Measurements from ENCODE around the gene ELAVL1. TPM values are rescaled to one million over a fixed set of nuclear protein-coding genes. Genes with fewer than 3 reads are reported as not detected.

The ELAVL1 gene
- total RNA-seq, 1 donor from 2014 or later: 76.3 TPM

- DNase-seq (ENCODE audit: extremely low read depth, low read depth, low spot score): no peak
Observed at GRCh38 chr19:7987114-7987768, 18.2 kb downstream of the ELAVL1 start.

DNA sequence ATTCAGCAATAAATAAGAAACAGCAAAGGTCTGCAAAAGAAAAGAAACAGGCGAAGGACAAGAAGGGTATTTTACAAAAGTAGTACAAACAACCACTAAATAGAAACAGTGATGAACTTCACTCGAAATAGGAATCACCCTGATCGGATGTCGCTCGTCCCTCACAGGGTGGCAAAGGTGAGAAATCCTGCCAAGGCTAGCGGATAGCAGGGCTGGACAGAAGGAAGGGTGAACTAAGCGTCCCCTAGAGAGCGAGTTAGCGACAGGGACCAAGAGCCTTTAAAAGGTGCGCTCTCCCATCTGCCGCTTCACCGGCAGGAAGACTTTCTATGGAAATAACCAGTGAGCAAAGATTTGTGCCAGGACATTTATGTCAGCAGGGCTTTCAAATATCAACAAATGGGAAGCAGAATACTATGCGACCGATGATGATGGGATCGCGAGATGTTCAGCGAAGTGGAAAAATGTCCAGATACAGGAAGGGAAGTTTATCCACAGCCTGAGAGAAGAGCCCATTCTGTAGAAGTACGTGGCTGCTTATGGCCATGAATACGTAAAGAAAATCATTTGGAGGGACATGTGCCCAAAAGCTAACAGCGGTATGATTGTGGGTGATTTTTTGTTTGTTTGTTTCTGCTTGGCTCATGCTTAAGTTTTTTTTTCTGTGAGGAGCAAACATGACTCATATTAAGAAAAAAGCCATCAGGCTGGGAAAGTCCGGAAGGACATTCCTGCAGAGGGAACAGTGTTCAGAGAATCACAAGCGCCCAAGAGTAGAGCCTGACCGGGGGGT lies 18.9 kb downstream of the ELAVL1 start:
- DNase-seq (ENCODE audit: extremely low read depth, low read depth, low spot score): peak; percentile 27

DNA sequence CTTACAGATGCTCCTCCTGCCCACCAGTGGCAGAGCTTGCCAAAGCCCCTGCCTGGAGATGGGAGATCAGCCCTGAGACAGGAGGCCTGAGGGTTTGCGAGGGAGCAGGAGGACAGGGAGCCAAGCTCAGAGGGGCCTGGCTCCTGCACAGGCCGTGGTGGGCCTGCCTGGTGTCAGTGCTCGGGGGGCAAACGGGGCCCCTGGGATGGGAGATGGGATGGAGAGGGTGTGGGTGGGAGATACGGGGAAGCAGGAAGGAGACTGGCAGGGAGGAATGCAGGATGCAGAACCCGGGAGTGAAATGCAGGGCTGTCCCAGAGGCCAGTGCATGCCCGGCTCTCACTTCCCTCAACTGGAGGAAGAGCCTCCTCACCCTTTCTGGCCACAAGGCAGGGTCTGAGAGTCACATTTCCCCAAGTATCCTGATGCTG lies 19.9 kb downstream of the ELAVL1 start:
- DNase-seq (ENCODE audit: extremely low read depth, low read depth, low spot score): no peak

DNA sequence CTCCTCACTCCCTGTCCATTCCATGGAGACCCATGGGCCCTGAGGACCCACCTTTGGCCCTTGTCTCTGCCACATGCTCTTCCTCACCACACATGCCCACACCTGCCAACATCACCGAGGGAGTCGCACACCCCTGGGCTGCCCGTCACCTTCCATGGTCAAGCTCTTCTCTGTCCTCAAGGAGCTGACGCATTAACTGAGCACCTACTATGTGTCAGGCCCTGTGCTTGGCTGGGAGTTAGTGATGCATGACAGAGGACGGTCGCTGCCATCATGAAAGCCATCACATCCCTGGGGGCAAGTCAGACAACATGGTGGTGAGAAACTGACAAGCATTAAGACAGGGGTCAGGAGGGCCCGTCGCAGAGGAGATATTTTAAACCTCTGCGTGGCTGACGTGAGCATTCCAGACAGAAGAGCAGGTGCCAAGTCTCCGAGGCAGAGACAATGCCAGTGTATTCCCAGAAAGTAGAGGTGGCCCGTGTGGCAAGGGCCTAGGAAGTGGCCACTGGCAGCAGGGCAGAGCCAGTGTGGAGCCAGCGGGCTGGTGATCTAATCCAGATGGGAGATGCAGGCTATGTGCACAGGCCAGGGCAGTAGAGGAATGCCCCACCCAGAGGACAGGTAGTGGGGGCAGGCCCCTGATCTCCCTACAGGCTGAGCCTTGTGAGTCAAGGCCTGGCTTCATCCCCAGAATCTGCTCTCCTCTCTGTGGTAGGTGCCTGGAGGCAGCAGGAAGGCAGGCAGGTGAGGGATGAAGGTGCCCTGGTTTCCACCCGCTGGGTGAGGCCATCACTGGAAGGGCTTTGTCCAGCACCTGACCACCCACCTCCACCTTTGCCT lies 21.2 kb downstream of the ELAVL1 start:
- no peak for DNase-seq (ENCODE audit: extremely low read depth, low read depth, low spot score)

- no peak for DNase-seq (ENCODE audit: extremely low read depth, low read depth, low spot score)
Observed at GRCh38 chr19:7983286-7983950, 22.0 kb downstream of the ELAVL1 start.

GRCh38 chr19:7982651-7983099 lies 22.8 kb downstream of the ELAVL1 start:
- DNase-seq (ENCODE audit: extremely low read depth, low read depth, low spot score): no peak

DNA sequence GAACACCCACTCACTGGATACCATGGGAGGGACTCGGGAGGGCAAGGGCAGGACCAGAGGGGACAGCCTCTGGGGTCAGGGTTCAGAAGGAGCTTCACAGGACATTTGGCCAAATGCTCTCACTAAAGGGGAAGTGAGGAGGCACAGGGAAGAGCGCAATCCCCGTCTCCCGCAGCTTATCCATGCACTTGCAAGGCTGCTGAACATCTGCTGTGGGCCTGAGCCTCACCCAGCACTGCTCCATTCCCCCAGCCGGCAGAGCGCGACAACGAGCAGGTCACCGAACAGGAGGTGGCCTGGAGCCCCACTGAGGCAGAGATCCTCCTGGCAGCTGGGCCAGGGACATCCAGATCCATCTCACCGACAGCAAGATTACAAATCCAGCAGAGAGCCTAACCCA lies 23.3 kb downstream of the ELAVL1 start:
- no peak for DNase-seq (ENCODE audit: extremely low read depth, low read depth, low spot score)

DNA sequence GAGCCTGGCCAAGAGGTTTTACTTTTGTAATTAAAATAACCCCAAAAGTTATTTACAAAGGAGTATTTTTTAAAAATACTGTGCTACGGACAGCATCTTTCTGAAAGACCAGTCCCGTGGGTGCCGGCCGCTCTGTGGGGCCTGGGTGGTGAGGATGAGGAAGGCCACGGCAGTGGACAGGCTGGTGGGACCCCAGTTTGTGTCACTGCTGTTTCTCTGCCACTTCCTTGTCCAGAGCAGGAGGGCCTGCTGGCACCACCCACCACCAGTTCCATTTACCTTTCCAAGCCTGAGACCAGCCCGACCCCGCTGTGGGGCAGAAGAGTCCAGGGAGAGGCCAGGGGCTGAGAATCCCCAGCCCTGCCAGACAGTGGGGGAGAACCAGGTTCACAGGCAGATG lies 23.8 kb downstream of the ELAVL1 start:
- no peak for DNase-seq (ENCODE audit: extremely low read depth, low read depth, low spot score)

GRCh38 chr19:7981199-7981598 lies 24.2 kb downstream of the ELAVL1 start:
- no peak for DNase-seq (ENCODE audit: extremely low read depth, low read depth, low spot score)

- no peak for DNase-seq (ENCODE audit: extremely low read depth, low read depth, low spot score)
Observed at GRCh38 chr19:7980635-7981121, 24.8 kb downstream of the ELAVL1 start.

DNA sequence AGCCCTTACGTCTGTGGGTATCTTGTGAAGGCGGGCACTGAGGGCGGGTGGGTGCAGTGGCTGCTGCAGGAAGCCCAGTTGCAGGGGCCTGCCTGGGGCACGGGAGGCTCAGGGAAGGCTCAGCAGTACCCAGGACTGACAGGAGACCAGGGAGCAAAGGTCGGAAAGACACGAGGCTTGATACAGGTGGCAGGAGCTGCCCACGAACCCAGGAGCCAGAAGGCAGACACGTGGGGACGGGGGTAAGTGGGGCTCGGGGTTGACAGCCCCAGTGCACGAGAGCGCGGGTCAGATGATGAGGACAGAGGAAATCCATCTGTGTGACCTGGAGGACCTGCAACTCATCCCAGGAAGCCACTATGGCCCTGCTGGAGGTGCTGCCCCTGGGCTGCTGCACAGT lies 25.3 kb downstream of the ELAVL1 start:
- no peak for DNase-seq (ENCODE audit: extremely low read depth, low read depth, low spot score)

DNA sequence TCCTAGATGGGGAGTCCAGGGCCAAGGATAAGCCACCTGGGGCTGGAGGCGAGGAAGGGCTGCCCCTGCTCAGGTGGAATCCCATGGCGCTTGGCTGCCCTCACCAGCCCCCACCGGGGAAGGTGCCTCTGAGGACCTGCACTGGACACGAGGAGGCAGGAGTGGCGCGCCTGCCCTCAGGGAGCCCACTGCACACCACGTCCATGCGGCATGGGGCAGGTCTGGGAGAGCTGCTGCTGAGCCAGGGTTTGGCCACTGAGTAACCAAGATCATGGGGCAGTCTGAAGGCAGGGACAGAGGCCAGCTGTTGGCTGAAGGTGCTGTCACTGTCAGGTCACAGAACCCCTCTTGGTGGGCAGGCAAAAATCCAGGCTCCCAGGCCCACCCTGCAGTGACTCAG lies 25.9 kb downstream of the ELAVL1 start:
- DNase-seq (ENCODE audit: extremely low read depth, low read depth, low spot score): no peak

- no peak for DNase-seq (ENCODE audit: extremely low read depth, low read depth, low spot score)
Observed at GRCh38 chr19:7979011-7979410, 26.4 kb downstream of the ELAVL1 start.

DNA sequence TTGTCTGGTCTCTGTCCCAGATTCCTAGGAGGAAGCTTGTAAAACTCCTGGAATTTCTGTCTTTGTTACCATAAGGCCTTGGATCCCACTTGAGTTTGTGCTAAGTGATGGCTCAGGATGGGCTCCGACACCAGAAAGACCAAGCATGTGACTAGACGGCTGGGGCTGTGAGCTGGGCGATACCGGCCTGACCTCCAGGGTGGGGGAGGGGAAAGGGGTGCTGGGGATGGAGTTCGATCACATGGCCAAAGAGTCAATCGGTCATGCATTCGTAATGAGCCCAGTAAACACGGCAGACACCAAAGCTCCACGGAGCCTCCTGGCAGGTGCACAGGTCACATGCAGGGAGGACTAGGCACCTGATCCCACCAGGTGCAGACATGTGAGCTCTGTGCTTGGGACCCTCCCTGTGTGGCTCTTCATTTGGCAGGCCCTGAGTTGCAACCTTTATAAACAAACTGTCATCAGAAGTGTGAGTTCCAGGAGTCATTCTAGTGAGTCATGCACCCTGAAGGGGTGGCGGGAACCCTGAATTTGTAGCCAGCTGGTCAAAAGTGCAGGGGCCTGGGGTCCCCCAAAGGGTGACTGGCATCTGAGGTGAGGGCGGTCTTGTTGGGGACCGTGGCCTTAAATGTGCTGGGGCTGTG lies 27.1 kb downstream of the ELAVL1 start:
- no peak for DNase-seq (ENCODE audit: extremely low read depth, low read depth, low spot score)

- DNase-seq (ENCODE audit: extremely low read depth, low read depth, low spot score): no peak
Observed at GRCh38 chr19:7977723-7978040, 27.8 kb downstream of the ELAVL1 start.

GRCh38 chr19:7977021-7977722 lies 28.3 kb downstream of the ELAVL1 start:
- DNase-seq (ENCODE audit: extremely low read depth, low read depth, low spot score): no peak

- no peak for DNase-seq (ENCODE audit: extremely low read depth, low read depth, low spot score)
Observed at GRCh38 chr19:7976461-7976860, 29.0 kb downstream of the ELAVL1 start.

GRCh38 chr19:7975037-7975436 lies 30.4 kb downstream of the ELAVL1 start:
- DNase-seq (ENCODE audit: extremely low read depth, low read depth, low spot score): no peak

- DNase-seq (ENCODE audit: extremely low read depth, low read depth, low spot score): no peak
Observed at GRCh38 chr19:7973883-7974282, 31.6 kb downstream of the ELAVL1 start.

All from glomerular endothelial cell (primary cell).